GM18505 (cell line): ENCODE results near the gene ZNF516.

Source experiments
- ATAC-seq: cut with Tn5 transposase; IDR thresholded peaks from one replicate; pipeline ENCODE4 v1.9.1; 2021; ENCODE audit not compliant: unreplicated experiment
- POLR2A ChIP-seq: IDR thresholded peaks from 4 replicates; pipeline ENCODE4 v1.6.1; 2011; ENCODE audit warnings: borderline replicate concordance; ENCODE audit not compliant: insufficient read depth, insufficient read length; ENCODE audit errors: extremely low read depth

Gene ZNF516

DNA sequence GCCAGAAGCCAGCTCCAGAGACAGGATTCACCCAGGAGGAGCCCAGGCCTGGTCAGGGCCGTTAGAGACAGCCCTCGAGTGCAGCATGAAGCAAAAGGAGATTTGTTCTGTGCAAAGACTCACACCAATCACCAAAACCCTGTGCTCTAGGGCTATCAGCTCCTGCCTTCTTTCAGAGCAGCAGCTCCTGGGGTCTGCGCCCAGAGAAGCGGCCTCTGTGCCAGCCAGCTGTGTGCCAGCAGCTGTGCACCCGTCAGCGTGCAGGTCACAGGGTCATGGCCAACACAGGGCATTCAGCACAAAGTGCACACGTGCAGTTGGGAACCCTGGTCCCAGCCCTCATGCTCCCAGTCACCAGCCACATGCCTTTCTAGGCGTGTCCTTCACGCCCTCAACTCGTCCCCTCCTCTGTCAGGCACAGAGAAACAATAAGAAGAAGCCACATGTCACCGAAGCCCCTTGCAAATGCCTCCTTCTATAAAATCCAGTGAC, 49.3 kb downstream of the ZNF516 start:
- no peak for TF ChIP-seq POLR2A
- ATAC-seq = no peak

DNA sequence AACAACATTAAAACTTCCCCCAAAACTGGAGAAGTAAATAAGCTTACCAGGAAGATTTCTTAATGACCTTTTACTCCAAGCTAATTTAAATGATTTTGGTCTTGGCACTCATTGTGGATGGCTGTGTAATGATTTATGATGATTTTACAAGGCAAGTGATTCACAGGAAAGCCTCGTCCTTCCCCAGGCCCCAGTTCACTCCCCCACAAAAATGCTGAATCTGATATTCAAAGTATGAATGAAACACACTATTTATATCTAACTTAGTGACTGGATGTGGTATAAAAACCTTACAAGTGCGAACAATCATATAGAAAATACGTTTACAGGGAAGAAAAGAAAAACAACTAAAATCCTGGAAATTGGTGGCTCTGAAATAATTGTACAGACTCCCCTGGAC, 49.8 kb downstream of the ZNF516 start:
- no peak for ATAC-seq
- no peak for TF ChIP-seq POLR2A

- no peak for ATAC-seq
- TF ChIP-seq POLR2A = no peak
These were observed 50.5 kb downstream of the ZNF516 start for GRCh38 chr18:76444446-76445105.

- no peak for ATAC-seq
- no peak for TF ChIP-seq POLR2A
These were observed 51.3 kb downstream of the ZNF516 start for GRCh38 chr18:76443519-76444445.

GRCh38 chr18:76442413-76443171, 52.5 kb downstream of the ZNF516 start:
- no peak for TF ChIP-seq POLR2A
- ATAC-seq = no peak

GRCh38 chr18:76441668-76442412, 53.2 kb downstream of the ZNF516 start:
- ATAC-seq = no peak
- TF ChIP-seq POLR2A = no peak

GRCh38 chr18:76441002-76441667, 53.9 kb downstream of the ZNF516 start:
- ATAC-seq = no peak
- TF ChIP-seq POLR2A = no peak

DNA sequence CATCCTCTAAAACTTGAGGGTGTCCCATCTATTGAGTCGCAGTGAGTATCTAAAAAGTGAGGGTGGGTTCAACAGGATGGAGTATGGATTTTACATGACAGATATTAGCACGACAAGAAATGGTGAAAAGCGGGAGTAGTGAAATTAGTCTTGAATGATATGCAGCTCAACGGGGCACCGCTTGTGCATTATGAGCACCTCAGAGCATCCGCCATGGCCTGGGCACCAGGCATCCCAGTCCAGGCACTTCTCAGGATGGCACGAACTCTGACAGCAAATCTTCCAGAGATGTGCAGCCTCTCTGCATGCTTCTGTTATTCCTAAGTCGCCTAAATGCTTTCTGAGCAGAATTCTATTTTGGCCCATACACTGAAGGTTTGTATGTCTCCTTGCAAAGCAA, 57.1 kb downstream of the ZNF516 start:
- ATAC-seq = no peak
- no peak for TF ChIP-seq POLR2A

DNA sequence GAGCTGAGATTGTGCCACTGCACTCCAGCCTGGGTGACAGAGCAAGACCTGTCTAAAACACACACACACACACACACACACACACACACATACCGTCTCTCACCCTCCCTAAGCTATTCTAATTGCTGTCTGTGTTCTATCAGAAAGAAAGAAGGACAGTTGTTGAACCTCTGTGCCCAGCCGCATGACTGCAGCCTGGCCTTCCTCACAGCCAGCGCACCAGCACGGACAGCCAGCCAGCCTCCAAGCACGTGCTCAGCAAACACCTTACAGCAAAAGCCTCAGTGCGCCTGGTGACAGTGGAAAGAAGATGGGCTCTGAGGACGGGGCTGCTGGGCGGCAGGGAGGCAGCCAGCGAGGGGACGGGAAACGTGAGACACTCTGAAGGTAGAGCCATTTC, 58.0 kb downstream of the ZNF516 start:
- no peak for ATAC-seq
- no peak for TF ChIP-seq POLR2A

- ATAC-seq = no peak
- TF ChIP-seq POLR2A = no peak
These were observed 58.7 kb downstream of the ZNF516 start for GRCh38 chr18:76436342-76436741.

- ATAC-seq = no peak
- no peak for TF ChIP-seq POLR2A
These were observed 59.6 kb downstream of the ZNF516 start for GRCh38 chr18:76435316-76435989.

DNA sequence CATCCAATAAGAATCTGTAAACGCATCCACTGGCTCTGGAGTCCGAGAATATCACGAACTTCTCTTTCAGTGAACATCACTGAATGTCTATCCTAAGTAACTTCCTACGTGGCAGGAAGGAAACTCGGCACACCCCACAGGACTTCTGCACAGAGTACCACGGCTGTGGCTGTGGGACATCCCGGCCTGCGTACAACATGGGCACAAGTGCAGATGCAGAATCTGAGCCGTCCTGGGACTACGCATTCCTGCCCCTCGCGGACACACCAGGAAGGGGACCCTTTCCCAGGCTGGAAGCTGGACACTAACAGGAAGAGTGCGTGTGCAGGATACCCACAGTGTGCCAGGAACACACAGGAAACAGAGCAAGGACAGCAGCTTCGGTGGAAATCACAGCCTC, 60.6 kb downstream of the ZNF516 start:
- TF ChIP-seq POLR2A = no peak
- no peak for ATAC-seq

- no peak for TF ChIP-seq POLR2A
- ATAC-seq = no peak
These were observed 61.3 kb downstream of the ZNF516 start for GRCh38 chr18:76433788-76434187.
